ENCODE data around the gene F8. TPM values are rescaled to one million over a fixed set of nuclear protein-coding genes. Genes with fewer than 3 reads are reported as not detected.

F8 gene
- total and polyA plus RNA-seq, 9 of the 15 experiments (the other 6 are each of a cell fraction or from before 2014, with no cell fraction given) = 0.41 to 3.8 (median 0.91) TPM

DNA sequence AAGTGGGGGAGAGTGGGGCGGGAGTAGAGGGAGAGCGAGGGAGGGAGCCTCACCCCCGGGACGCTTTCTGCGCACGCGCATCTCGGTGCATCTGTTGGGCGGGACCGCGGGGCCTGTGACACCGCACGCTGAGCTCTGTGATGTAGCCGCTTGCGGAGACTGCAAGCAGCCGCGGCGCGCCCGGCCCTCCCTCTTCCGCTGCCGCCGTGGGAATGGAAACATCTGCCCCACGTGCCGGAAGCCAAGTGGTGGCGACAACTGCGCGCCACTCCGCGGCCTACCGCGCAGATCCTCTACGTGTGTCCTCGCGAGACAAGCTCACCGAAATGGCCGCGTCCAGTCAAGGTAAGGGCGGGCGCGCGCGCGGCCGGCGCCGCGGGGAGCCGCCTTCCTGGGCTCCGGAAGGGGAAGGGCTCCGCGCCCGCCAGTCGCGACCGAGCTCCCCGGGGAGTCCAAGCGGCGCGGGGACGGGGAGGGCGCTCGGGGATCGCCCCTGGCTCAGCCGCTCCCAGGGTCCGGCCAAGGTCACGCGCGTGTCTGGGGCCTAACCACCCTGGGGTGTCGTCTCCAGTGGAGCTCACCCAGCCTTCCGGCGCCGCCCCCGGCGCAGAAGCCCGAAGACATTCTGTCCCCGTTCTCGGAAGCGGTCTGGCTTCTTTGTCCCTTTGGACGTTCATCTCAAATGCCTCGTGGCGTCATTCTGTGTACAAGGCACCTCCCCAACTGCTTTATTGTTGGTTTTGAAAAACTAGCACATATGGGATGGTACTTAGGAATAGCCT, 4.4 kb upstream of the F8 start, which contains the start of gene FUNDC2 (continued):
- TF ChIP-seq ZNF398 (CRISPR knock-in tag; IDR thresholded peaks at IDR 0.05) (no peak), FOXA1 (IDR thresholded peaks at IDR 0.05; ENCODE audit: borderline replicate concordance) (no peak), ZNF436 (CRISPR knock-in tag; IDR thresholded peaks at IDR 0.05) (no peak), SMARCA4 (IDR thresholded peaks at IDR 0.05) (no peak), GABPA (tag; conservative IDR thresholded peaks at IDR 0.05; ENCODE audit: low read depth) (peak; percentile 91), ZNF184 (CRISPR knock-in tag; IDR thresholded peaks at IDR 0.05) (no peak), MYNN (IDR thresholded peaks at IDR 0.05) (no peak), MYNN (CRISPR knock-in tag; IDR thresholded peaks at IDR 0.05) (no peak), PHF20 (IDR thresholded peaks at IDR 0.05; ENCODE audit: partially characterized antibody) (no peak), SAFB2 (IDR thresholded peaks at IDR 0.05; ENCODE audit: borderline replicate concordance, low read depth, low read length, severe bottlenecking) (no peak), ZBTB33 (CRISPR knock-in tag; IDR thresholded peaks at IDR 0.05) (no peak), NFE2 (IDR thresholded peaks at IDR 0.05; ENCODE audit: low read depth) (no peak), ARNT (IDR thresholded peaks at IDR 0.05) (no peak), MEF2D (tag; conservative IDR thresholded peaks at IDR 0.05; ENCODE audit: low read depth) (no peak), ZNF830 (CRISPR knock-in tag; IDR thresholded peaks at IDR 0.05) (no peak), E2F5 (CRISPR knock-in tag; IDR thresholded peaks at IDR 0.05) (no peak), ZC3H8 (IDR thresholded peaks at IDR 0.05) (no peak), COPS2 (conservative IDR thresholded peaks at IDR 0.05) (no peak), GTF2A2 (tag; IDR thresholded peaks at IDR 0.05) (no peak), ZNF584 (CRISPR knock-in tag; IDR thresholded peaks at IDR 0.05; ENCODE audit: low read depth) (no peak), RBM14 (IDR thresholded peaks at IDR 0.05; ENCODE audit: borderline replicate concordance, insufficient read depth, low read depth, low read length) (no peak)
- TF ChIP-seq, protein P1, sequence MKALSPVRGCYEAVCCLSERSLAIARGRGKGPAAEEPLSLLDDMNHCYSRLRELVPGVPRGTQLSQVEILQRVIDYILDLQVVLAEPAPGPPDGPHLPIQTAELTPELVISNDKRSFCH (CRISPR knock-in tag; IDR thresholded peaks at IDR 0.05) = no peak
- TF ChIP-seq, protein P1 (tag; IDR thresholded peaks at IDR 0.05) = no peak
- TF ChIP-seq, protein P2, sequence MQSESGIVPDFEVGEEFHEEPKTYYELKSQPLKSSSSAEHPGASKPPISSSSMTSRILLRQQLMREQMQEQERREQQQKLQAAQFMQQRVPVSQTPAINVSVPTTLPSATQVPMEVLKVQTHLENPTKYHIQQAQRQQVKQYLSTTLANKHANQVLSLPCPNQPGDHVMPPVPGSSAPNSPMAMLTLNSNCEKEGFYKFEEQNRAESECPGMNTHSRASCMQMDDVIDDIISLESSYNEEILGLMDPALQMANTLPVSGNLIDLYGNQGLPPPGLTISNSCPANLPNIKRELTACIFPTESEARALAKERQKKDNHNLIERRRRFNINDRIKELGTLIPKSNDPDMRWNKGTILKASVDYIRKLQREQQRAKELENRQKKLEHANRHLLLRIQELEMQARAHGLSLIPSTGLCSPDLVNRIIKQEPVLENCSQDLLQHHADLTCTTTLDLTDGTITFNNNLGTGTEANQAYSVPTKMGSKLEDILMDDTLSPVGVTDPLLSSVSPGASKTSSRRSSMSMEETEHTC (IDR thresholded peaks at IDR 0.05) = no peak

All from K562 (cell line).